Thyroid gland (tissue), 4 donors: ENCODE results near the gene MAP6D1.

Experiments
- POLR2A ChIP-seq, 2 donors: fragments of 450-650 bp; IDR thresholded peaks; one replicate each; pipeline ENCODE4 v1.6.1; 2017; ENCODE audit warnings: antibody characterized with exemption in 2 of 2, mild to moderate bottlenecking in 2 of 2, moderate library complexity in 1 of 2
- TF ChIP-seq, protein P1 (sequence below), 6 experiments: fragments of 200-600 bp in 3 of 6; fragments of 450-650 bp in 3 of 6; sonication (generic) in 3 of 6; IDR thresholded peaks; one replicate each; pipeline ENCODE4 v1.5.1; 2016 to 2019; ENCODE audit warnings: antibody characterized with exemption in 6 of 6, mild to moderate bottlenecking in 2 of 6, inconsistent platforms in 1 of 6, moderate library complexity in 1 of 6

DNA sequence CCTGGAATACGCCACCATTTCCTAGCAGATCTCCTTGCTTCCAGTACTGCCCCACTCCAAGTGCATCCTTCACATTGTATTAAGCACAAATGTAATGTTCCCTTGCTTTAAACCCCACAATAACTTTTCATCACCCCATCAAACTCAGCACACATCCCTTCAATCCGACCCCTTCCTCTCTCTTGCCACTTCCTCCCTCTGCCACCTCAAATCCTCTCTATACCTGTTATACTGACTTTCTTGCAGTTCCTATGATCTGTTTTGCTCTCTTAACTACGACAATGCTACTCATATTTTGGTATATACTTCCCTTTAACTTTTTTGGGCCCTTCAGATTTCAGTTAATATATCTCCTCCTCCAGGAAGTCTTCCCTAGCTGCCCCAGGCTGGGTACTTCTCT, 45.2 kb upstream of the MAP6D1 start:
- TF ChIP-seq, protein P1, sequence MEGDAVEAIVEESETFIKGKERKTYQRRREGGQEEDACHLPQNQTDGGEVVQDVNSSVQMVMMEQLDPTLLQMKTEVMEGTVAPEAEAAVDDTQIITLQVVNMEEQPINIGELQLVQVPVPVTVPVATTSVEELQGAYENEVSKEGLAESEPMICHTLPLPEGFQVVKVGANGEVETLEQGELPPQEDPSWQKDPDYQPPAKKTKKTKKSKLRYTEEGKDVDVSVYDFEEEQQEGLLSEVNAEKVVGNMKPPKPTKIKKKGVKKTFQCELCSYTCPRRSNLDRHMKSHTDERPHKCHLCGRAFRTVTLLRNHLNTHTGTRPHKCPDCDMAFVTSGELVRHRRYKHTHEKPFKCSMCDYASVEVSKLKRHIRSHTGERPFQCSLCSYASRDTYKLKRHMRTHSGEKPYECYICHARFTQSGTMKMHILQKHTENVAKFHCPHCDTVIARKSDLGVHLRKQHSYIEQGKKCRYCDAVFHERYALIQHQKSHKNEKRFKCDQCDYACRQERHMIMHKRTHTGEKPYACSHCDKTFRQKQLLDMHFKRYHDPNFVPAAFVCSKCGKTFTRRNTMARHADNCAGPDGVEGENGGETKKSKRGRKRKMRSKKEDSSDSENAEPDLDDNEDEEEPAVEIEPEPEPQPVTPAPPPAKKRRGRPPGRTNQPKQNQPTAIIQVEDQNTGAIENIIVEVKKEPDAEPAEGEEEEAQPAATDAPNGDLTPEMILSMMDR (IDR thresholded peaks at IDR 0.05): no peak
- no peak for TF ChIP-seq POLR2A (IDR thresholded peaks at IDR 0.05)
